HEK293 (cell line): ENCODE results near the gene SLC26A8.

Source experiments
- CTCF ChIA-PET: fragments of 350-600 bp; formaldehyde crosslinking; extraction: SDS; loops from one replicate; lab custom pipeline; 2021; ENCODE audit warnings: antibody characterized with exemption; lab: Yijun Ruan, JAX
- POLR2A ChIA-PET: fragments of 300-600 bp; formaldehyde crosslinking; extraction: SDS; loops from one replicate; lab custom pipeline; 2020; ENCODE audit warnings: antibody characterized with exemption, inconsistent platforms; lab: Yijun Ruan, JAX
- H3K27ac ChIP-seq: fragments of 200-500 bp; sonication (Bioruptor generic); 2 replicates; pipeline ENCODE4 v1.5.1; 2014; ENCODE audit warnings: low read depth, low read length, control low read depth, inconsistent platforms; ENCODE audit errors: extremely low read depth
- H3K36me3 ChIP-seq, 2 experiments: fragments of 200-500 bp in 1 of 2; sonication (Bioruptor generic) in 1 of 2; 1 replicate in 1 of 2; 2 replicates in 1 of 2; pipeline ENCODE4 v1.5.1; 2014 to 2017; ENCODE audit warnings: inconsistent platforms in 2 of 2, low read length in 2 of 2; ENCODE audit not compliant: control insufficient read depth in 2 of 2, insufficient read depth in 1 of 2
- H3K4me1 ChIP-seq: fragments of 200-500 bp; sonication (Bioruptor generic); 2 replicates; pipeline ENCODE4 v1.5.1; 2014; ENCODE audit warnings: mild to moderate bottlenecking, low read length, inconsistent platforms; ENCODE audit not compliant: control insufficient read depth, insufficient read depth
- H3K4me3 ChIP-seq: 2 replicates; pipeline ENCODE4 v1.5.1; 2011; ENCODE audit warnings: low read depth, mild to moderate bottlenecking, control low read depth, low read length, moderate library complexity
- H3K9me3 ChIP-seq: fragments of 200-500 bp; sonication (Bioruptor generic); 2 replicates; pipeline ENCODE4 v1.5.1; 2014; ENCODE audit warnings: low read depth, low read length, inconsistent platforms; ENCODE audit not compliant: control insufficient read depth, insufficient read depth
- GLI2 ChIP-seq: fragments of 450-650 bp; formaldehyde crosslinking; IDR thresholded peaks from 2 replicates; pipeline ENCODE4; 2017; ENCODE audit warnings: missing biosample characterization, missing genetic modification characterization, low read depth, borderline replicate concordance
- ZFP3 ChIP-seq: fragments of 450-650 bp; formaldehyde crosslinking; IDR thresholded peaks from 2 replicates; pipeline ENCODE4 v1.5.1; 2016; ENCODE audit warnings: low read depth, missing biosample characterization, missing genetic modification characterization
- ZNF114 ChIP-seq: fragments of 450-650 bp; formaldehyde crosslinking; IDR thresholded peaks from 2 replicates; pipeline ENCODE4 v1.5.0; 2017; ENCODE audit warnings: missing biosample characterization, missing genetic modification characterization
- ZNF155 ChIP-seq: fragments of 450-650 bp; formaldehyde crosslinking; IDR thresholded peaks from 2 replicates; pipeline ENCODE4 v1.5.1; 2016; ENCODE audit warnings: missing biosample characterization, missing genetic modification characterization
- ZNF174 ChIP-seq: fragments of 450-650 bp; formaldehyde crosslinking; IDR thresholded peaks from 2 replicates; pipeline ENCODE4 v1.5.0; 2017; ENCODE audit warnings: missing biosample characterization, mild to moderate bottlenecking, missing genetic modification characterization
- ZNF274 ChIP-seq, 2 experiments: fragments of 200-500 bp in 1 of 2; fragments of 450-650 bp in 1 of 2; sonication (Bioruptor generic) in 1 of 2; formaldehyde crosslinking in 1 of 2; IDR thresholded peaks; 2 replicates each; pipeline versions ENCODE4 v1.5.1 to v1.6.1; 2014 to 2016; ENCODE audit warnings: borderline replicate concordance in 1 of 2, inconsistent platforms in 1 of 2, low read length in 1 of 2, missing biosample characterization in 1 of 2, missing genetic modification characterization in 1 of 2
- ZNF76 ChIP-seq: fragments of 450-650 bp; formaldehyde crosslinking; IDR thresholded peaks from 2 replicates; pipeline ENCODE4; 2016; ENCODE audit warnings: low read depth, missing biosample characterization, missing genetic modification characterization, borderline replicate concordance
- ZNF791 ChIP-seq: fragments of 450-650 bp; formaldehyde crosslinking; IDR thresholded peaks from 2 replicates; pipeline ENCODE4 v1.5.1; 2016; ENCODE audit warnings: missing biosample characterization, missing genetic modification characterization
- TF ChIP-seq, protein P1 (sequence below): fragments of 450-650 bp; formaldehyde crosslinking; IDR thresholded peaks from 2 replicates; pipeline ENCODE4 v1.5.1; 2016; ENCODE audit warnings: missing biosample characterization, missing genetic modification characterization
- TF ChIP-seq, protein P2 (sequence below): fragments of 450-650 bp; formaldehyde crosslinking; IDR thresholded peaks from 2 replicates; pipeline ENCODE4 v1.5.1; 2017; ENCODE audit warnings: missing biosample characterization, missing genetic modification characterization
- TF ChIP-seq, protein P3 (sequence below): fragments of 450-650 bp; formaldehyde crosslinking; IDR thresholded peaks from 2 replicates; pipeline ENCODE4 v1.5.1; 2016; ENCODE audit warnings: missing biosample characterization, missing genetic modification characterization, low read depth

The SLC26A8 gene

DNA sequence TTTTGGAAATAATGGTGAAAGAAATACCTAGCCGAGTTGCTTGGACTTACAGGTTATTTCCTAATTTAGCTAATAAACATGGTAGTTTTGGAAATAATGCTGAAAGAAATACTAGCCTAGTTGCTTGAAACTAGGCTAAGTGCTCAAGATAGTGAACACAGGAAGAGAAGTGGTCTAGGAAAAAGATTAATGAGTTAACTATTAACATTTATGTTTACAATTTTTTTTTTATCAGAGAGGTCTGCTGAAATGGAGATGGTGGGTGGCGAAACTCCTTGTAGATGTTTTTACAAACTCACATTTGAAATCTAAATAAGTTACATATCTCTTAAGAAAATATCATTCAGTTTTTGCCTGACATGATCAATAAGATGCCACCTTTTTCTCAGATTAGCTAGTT, 42.4 kb upstream of the SLC26A8 start:
- CTCF ChIA-PET, result interaction anchor here (0.5 to 11.1 kb wide), 3 partner anchors 28 to 220 kb away, joined by 3 to 85 read pairs (median 36); partner anchors contain the start of gene MAPK14

DNA sequence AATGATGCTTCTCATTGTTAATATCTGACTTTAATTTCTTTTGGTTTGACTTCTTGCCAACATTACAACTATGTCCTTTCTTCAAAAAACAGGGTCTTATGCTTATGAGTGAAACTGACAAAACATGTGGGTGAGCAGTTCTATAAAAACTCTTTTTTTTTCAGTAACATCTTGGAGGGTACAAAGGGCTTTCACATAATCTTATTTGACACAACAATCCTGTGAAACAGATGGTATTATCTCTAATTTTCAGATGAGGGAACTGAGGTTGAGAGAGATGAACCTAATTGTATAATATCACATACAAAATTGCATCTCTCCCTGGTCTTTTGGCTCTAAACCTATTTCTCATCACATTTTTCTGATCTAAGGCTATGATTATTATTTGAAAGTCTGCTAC, 41.5 kb upstream of the SLC26A8 start:
- TF ChIP-seq, protein P1, sequence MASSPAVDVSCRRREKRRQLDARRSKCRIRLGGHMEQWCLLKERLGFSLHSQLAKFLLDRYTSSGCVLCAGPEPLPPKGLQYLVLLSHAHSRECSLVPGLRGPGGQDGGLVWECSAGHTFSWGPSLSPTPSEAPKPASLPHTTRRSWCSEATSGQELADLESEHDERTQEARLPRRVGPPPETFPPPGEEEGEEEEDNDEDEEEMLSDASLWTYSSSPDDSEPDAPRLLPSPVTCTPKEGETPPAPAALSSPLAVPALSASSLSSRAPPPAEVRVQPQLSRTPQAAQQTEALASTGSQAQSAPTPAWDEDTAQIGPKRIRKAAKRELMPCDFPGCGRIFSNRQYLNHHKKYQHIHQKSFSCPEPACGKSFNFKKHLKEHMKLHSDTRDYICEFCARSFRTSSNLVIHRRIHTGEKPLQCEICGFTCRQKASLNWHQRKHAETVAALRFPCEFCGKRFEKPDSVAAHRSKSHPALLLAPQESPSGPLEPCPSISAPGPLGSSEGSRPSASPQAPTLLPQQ (tag by site-specific recombination), result 0 out of 2 replicates have a peak, but pooled peaks have one; percentile 5
- TF ChIP-seq, protein P2, sequence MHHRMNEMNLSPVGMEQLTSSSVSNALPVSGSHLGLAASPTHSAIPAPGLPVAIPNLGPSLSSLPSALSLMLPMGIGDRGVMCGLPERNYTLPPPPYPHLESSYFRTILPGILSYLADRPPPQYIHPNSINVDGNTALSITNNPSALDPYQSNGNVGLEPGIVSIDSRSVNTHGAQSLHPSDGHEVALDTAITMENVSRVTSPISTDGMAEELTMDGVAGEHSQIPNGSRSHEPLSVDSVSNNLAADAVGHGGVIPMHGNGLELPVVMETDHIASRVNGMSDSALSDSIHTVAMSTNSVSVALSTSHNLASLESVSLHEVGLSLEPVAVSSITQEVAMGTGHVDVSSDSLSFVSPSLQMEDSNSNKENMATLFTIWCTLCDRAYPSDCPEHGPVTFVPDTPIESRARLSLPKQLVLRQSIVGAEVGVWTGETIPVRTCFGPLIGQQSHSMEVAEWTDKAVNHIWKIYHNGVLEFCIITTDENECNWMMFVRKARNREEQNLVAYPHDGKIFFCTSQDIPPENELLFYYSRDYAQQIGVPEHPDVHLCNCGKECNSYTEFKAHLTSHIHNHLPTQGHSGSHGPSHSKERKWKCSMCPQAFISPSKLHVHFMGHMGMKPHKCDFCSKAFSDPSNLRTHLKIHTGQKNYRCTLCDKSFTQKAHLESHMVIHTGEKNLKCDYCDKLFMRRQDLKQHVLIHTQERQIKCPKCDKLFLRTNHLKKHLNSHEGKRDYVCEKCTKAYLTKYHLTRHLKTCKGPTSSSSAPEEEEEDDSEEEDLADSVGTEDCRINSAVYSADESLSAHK (tag by site-specific recombination), result peak; percentile 41; the same call in 1 of the 2 replicates
- TF ChIP-seq ZNF791 (tag by site-specific recombination), result no peak
- H3K27ac ChIP-seq, result no peak overlapping the region
- ChIA-PET CTCF (interaction anchor here (0.5 to 11.1 kb wide), 7 partner anchors 14 to 493 kb away, joined by 3 to 85 read pairs (median 4); partner anchors contain the start of gene MAPK14), POLR2A (interaction anchor here (0.9 to 1.4 kb wide), 4 partner anchors 8 to 39 kb away, joined by 3 to 9 read pairs (median 5); partner anchors contain the start of gene MAPK14)
- H3K4me3 ChIP-seq, result no peak overlapping the region
- H3K36me3 ChIP-seq, result peaks cover 0 to 10% of the 10 kb centered on the region in 2 experiments; a peak in 1 of 3 replicates
- H3K4me1 ChIP-seq, result peaks cover 27% of the 10 kb centered on the region
- H3K9me3 ChIP-seq, result no peaks in the 10 kb centered on the region

More for the DNA sequence above, 42.4 kb upstream of the SLC26A8 start:
- TF ChIP-seq ZNF155 (tag by site-specific recombination), result no peak
- TF ChIP-seq ZNF76, result no peak
- no peak for TF ChIP-seq GLI2 (tag by site-specific recombination)
- TF ChIP-seq ZNF274 (IDR thresholded peaks at IDR 0.05; ENCODE audit: low read length), result no peak
- TF ChIP-seq ZNF274 (tag by site-specific recombination; IDR thresholded peaks at IDR 0.05; ENCODE audit: borderline replicate concordance), result no peak
- Histone ChIP-seq H3K9me3 (no peaks in the 10 kb centered on the region), H3K27ac (no peak overlapping the region), H3K36me3 (peaks cover 0 to 4% of the 10 kb centered on the region in 2 experiments; a peak in 1 of 3 replicates), H3K4me1 (peaks cover 27% of the 10 kb centered on the region), H3K4me3 (no peak overlapping the region)
- POLR2A ChIA-PET, result interaction anchor here (0.9 to 1.0 kb wide), 2 partner anchors 38 to 40 kb away, joined by 3 to 4 read pairs; partner anchors contain the start of gene MAPK14

DNA sequence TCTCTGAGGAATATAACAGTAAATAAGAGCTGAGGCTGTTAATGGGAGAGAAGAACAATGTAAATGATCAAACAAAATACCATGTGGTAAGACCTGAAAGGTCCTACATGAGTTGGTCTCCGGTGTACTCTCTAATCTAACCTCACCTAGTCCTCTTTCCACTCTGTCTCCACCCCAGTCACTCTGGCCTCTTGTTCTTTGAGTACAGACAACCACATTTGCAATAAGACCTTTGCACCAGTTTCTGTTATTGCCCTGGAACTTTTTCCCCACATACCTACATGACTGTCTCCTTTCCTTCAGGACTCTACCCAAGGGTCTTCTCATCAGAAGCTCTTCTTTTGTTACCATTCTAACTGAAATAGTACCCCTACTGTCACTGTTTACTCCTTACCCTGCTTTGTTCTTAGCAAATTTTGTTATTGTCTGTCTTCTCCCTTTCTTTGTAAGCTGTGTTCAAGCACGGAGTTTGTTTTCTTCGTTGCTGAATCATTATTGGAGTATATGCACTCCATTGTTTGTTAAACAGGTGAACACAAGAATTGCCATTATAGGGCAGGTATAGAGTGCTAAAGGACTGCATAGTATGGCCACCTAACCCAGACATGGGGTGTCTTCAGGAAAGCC, 40.4 kb upstream of the SLC26A8 start:
- Histone ChIP-seq H3K27ac (no peak overlapping the region), H3K4me3 (no peak overlapping the region), H3K4me1 (peaks cover 27% of the 10 kb centered on the region), H3K36me3 (peaks cover 0 to 19% of the 10 kb centered on the region in 2 experiments; a peak in 1 of 3 replicates), H3K9me3 (no peaks in the 10 kb centered on the region)
- no peak for TF ChIP-seq ZFP3 (tag by site-specific recombination)
- TF ChIP-seq ZNF114 (tag by site-specific recombination), result no peak
- TF ChIP-seq ZNF174 (tag by site-specific recombination), result no peak
- TF ChIP-seq, protein P3, sequence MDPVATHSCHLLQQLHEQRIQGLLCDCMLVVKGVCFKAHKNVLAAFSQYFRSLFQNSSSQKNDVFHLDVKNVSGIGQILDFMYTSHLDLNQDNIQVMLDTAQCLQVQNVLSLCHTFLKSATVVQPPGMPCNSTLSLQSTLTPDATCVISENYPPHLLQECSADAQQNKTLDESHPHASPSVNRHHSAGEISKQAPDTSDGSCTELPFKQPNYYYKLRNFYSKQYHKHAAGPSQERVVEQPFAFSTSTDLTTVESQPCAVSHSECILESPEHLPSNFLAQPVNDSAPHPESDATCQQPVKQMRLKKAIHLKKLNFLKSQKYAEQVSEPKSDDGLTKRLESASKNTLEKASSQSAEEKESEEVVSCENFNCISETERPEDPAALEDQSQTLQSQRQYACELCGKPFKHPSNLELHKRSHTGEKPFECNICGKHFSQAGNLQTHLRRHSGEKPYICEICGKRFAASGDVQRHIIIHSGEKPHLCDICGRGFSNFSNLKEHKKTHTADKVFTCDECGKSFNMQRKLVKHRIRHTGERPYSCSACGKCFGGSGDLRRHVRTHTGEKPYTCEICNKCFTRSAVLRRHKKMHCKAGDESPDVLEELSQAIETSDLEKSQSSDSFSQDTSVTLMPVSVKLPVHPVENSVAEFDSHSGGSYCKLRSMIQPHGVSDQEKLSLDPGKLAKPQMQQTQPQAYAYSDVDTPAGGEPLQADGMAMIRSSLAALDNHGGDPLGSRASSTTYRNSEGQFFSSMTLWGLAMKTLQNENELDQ (tag by site-specific recombination), result no peak
- POLR2A ChIA-PET, result interaction anchor here (0.9 to 1.4 kb wide), 3 partner anchors 9 to 38 kb away, joined by 3 to 9 read pairs (median 6); no protein-coding TSS in a partner anchor
- CTCF ChIA-PET, result interaction anchor here (0.8 to 11.1 kb wide), 8 partner anchors 9 to 161 kb away, joined by 3 to 85 read pairs (median 4); partner anchors contain the start of gene MAPK14
